GM12873 (cell line): ENCODE measurements around the gene OR4D10.

Source experiments
- CTCF ChIP-seq: IDR thresholded peaks from 2 replicates; pipeline ENCODE4 v1.5.1; 2012; ENCODE audit warnings: low read depth, mild to moderate bottlenecking, moderate library complexity, low read length, control low read depth; ENCODE audit not compliant: insufficient read depth; ENCODE audit errors: missing control alignments

Gene OR4D10

GRCh38 chr11:59473015-59473414 lies at the start of gene OR4D10:
TSS of gene OR4D10 (plus strand) at chr11:59473315. CDS start at chr11:59477430, 4,115 bp downstream.
- no peak for TF ChIP-seq CTCF

- TF ChIP-seq CTCF: no peak
Measured at GRCh38 chr11:59423835-59424234, 49.3 kb upstream of the OR4D10 start.

GRCh38 chr11:59425131-59425530 lies 48.0 kb upstream of the OR4D10 start:
- TF ChIP-seq CTCF: no peak

GRCh38 chr11:59426361-59427067 lies 46.6 kb upstream of the OR4D10 start, which contains the start of gene OR5A2:
TSS of gene OR5A2 (minus strand) at chr11:59426413. CDS start at chr11:59422953, 3,460 bp downstream.
- TF ChIP-seq CTCF: no peak

- TF ChIP-seq CTCF: no peak
Measured at GRCh38 chr11:59427068-59427382, 46.1 kb upstream of the OR4D10 start.

GRCh38 chr11:59429924-59430516 lies 43.1 kb upstream of the OR4D10 start:
- TF ChIP-seq CTCF: peak; percentile 76

- TF ChIP-seq CTCF: no peak
Measured at GRCh38 chr11:59436169-59436568, 36.9 kb upstream of the OR4D10 start, which contains the start of gene OR5A1. TSS of gene OR5A1 (plus strand) at chr11:59436469. CDS start at chr11:59443169, 6,700 bp downstream.
